Measurements from ENCODE around the gene ARHGAP24. TPM values are rescaled to one million over a fixed set of nuclear protein-coding genes. Genes with fewer than 3 reads are reported as not detected.

ARHGAP24 gene
- total and polyA plus RNA-seq, 2 experiments from 2014 or later: 0.21 to 0.36 TPM

DNA sequence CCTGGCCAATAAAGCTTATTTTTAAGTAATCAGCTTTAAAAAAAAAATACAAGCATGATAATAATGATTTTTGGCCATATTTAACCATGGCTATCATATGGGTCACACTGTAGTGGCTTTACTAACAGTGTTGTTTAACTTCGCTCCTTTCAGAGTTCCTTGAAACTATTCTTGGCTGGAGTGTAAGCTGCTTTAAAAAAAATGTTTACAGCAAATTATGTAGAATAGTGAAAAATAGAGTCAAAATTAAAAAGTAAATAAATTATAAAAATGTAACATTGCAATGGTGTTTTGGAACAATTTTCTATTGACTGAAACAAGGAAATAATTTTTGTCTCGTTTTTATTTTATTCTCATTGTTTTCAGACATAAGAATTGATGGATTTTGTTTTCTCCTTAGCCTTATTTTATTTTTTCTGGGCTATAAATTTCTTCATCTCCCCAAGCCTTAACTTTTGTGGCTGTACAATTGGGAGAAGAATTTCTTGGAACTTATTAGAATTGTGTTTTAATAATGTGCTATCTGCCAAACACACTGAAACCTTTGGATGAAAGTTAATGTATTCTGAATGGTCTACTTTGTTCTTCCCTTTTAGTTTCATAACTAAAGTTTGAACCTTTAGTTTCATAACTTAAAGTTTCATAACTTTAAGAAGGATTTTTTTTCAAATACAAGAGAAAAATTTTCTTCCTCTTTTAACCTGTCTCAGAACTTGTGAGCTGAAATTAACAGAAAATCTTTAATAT, 182.0 kb downstream of the ARHGAP24 start:
- H3K4me3 Mint-ChIP-seq: no peak overlapping the region
- no peaks in the 10 kb centered on the region for H3K9me3 Mint-ChIP-seq
- H3K36me3 Mint-ChIP-seq (ENCODE audit: low read depth): no peaks in the 10 kb centered on the region
- H3K4me1 ChIP-seq (ENCODE audit: insufficient read depth): no peaks in the 10 kb centered on the region
- H3K79me2 ChIP-seq (replicated peaks; ENCODE audit: insufficient read depth): no peaks in the 10 kb centered on the region
- TF ChIP-seq STAT1 (IDR thresholded peaks at IDR 0.05; ENCODE audit: unreplicated experiment): no peak
- TF ChIP-seq ZNF114 (CRISPR knock-in tag; IDR thresholded peaks at IDR 0.05): no peak
- TF ChIP-seq, protein P1, sequence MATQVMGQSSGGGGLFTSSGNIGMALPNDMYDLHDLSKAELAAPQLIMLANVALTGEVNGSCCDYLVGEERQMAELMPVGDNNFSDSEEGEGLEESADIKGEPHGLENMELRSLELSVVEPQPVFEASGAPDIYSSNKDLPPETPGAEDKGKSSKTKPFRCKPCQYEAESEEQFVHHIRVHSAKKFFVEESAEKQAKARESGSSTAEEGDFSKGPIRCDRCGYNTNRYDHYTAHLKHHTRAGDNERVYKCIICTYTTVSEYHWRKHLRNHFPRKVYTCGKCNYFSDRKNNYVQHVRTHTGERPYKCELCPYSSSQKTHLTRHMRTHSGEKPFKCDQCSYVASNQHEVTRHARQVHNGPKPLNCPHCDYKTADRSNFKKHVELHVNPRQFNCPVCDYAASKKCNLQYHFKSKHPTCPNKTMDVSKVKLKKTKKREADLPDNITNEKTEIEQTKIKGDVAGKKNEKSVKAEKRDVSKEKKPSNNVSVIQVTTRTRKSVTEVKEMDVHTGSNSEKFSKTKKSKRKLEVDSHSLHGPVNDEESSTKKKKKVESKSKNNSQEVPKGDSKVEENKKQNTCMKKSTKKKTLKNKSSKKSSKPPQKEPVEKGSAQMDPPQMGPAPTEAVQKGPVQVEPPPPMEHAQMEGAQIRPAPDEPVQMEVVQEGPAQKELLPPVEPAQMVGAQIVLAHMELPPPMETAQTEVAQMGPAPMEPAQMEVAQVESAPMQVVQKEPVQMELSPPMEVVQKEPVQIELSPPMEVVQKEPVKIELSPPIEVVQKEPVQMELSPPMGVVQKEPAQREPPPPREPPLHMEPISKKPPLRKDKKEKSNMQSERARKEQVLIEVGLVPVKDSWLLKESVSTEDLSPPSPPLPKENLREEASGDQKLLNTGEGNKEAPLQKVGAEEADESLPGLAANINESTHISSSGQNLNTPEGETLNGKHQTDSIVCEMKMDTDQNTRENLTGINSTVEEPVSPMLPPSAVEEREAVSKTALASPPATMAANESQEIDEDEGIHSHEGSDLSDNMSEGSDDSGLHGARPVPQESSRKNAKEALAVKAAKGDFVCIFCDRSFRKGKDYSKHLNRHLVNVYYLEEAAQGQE (IDR thresholded peaks at IDR 0.05; ENCODE audit: unreplicated experiment): no peak
- TF ChIP-seq POLR2AphosphoS5 (IDR thresholded peaks at IDR 0.05; ENCODE audit: low read depth): no peak
- TF ChIP-seq, protein P2, sequence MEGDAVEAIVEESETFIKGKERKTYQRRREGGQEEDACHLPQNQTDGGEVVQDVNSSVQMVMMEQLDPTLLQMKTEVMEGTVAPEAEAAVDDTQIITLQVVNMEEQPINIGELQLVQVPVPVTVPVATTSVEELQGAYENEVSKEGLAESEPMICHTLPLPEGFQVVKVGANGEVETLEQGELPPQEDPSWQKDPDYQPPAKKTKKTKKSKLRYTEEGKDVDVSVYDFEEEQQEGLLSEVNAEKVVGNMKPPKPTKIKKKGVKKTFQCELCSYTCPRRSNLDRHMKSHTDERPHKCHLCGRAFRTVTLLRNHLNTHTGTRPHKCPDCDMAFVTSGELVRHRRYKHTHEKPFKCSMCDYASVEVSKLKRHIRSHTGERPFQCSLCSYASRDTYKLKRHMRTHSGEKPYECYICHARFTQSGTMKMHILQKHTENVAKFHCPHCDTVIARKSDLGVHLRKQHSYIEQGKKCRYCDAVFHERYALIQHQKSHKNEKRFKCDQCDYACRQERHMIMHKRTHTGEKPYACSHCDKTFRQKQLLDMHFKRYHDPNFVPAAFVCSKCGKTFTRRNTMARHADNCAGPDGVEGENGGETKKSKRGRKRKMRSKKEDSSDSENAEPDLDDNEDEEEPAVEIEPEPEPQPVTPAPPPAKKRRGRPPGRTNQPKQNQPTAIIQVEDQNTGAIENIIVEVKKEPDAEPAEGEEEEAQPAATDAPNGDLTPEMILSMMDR (conservative IDR thresholded peaks at IDR 0.05; ENCODE audit: low read depth in 2 of 2): no peak
- no peak for TF ChIP-seq CREB1 (CRISPR knock-in tag; IDR thresholded peaks at IDR 0.05; ENCODE audit: low read depth)
- no peak for TF ChIP-seq NANOG (IDR thresholded peaks at IDR 0.05; ENCODE audit: borderline replicate concordance)
- TF ChIP-seq EZH2phosphoT487 (IDR thresholded peaks at IDR 0.05; ENCODE audit: unreplicated experiment): no peak
- TF ChIP-seq, protein P3, sequence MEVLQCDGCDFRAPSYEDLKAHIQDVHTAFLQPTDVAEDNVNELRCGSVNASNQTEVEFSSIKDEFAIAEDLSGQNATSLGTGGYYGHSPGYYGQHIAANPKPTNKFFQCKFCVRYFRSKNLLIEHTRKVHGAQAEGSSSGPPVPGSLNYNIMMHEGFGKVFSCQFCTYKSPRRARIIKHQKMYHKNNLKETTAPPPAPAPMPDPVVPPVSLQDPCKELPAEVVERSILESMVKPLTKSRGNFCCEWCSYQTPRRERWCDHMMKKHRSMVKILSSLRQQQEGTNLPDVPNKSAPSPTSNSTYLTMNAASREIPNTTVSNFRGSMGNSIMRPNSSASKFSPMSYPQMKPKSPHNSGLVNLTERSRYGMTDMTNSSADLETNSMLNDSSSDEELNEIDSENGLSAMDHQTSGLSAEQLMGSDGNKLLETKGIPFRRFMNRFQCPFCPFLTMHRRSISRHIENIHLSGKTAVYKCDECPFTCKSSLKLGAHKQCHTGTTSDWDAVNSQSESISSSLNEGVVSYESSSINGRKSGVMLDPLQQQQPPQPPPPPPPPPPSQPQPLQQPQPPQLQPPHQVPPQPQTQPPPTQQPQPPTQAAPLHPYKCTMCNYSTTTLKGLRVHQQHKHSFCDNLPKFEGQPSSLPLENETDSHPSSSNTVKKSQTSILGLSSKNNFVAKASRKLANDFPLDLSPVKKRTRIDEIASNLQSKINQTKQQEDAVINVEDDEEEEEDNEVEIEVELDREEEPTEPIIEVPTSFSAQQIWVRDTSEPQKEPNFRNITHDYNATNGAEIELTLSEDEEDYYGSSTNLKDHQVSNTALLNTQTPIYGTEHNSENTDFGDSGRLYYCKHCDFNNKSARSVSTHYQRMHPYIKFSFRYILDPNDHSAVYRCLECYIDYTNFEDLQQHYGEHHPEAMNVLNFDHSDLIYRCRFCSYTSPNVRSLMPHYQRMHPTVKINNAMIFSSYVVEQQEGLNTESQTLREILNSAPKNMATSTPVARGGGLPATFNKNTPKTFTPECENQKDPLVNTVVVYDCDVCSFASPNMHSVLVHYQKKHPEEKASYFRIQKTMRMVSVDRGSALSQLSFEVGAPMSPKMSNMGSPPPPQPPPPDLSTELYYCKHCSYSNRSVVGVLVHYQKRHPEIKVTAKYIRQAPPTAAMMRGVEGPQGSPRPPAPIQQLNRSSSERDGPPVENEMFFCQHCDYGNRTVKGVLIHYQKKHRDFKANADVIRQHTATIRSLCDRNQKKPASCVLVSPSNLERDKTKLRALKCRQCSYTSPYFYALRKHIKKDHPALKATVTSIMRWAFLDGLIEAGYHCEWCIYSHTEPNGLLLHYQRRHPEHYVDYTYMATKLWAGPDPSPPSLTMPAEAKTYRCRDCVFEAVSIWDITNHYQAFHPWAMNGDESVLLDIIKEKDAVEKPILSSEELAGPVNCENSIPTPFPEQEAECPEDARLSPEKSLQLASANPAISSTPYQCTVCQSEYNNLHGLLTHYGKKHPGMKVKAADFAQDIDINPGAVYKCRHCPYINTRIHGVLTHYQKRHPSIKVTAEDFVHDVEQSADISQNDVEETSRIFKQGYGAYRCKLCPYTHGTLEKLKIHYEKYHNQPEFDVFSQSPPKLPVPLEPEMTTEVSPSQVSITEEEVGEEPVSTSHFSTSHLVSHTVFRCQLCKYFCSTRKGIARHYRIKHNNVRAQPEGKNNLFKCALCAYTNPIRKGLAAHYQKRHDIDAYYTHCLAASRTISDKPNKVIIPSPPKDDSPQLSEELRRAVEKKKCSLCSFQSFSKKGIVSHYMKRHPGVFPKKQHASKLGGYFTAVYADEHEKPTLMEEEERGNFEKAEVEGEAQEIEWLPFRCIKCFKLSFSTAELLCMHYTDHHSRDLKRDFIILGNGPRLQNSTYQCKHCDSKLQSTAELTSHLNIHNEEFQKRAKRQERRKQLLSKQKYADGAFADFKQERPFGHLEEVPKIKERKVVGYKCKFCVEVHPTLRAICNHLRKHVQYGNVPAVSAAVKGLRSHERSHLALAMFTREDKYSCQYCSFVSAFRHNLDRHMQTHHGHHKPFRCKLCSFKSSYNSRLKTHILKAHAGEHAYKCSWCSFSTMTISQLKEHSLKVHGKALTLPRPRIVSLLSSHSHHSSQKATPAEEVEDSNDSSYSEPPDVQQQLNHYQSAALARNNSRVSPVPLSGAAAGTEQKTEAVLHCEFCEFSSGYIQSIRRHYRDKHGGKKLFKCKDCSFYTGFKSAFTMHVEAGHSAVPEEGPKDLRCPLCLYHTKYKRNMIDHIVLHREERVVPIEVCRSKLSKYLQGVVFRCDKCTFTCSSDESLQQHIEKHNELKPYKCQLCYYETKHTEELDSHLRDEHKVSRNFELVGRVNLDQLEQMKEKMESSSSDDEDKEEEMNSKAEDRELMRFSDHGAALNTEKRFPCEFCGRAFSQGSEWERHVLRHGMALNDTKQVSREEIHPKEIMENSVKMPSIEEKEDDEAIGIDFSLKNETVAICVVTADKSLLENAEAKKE (CRISPR knock-in tag; IDR thresholded peaks at IDR 0.05): no peak
- TF ChIP-seq ZNF331 (CRISPR knock-in tag; IDR thresholded peaks at IDR 0.05; ENCODE audit: low read depth): no peak
- no peak for TF ChIP-seq JUNB (IDR thresholded peaks at IDR 0.05; ENCODE audit: unreplicated experiment)
- TF ChIP-seq, protein P4, sequence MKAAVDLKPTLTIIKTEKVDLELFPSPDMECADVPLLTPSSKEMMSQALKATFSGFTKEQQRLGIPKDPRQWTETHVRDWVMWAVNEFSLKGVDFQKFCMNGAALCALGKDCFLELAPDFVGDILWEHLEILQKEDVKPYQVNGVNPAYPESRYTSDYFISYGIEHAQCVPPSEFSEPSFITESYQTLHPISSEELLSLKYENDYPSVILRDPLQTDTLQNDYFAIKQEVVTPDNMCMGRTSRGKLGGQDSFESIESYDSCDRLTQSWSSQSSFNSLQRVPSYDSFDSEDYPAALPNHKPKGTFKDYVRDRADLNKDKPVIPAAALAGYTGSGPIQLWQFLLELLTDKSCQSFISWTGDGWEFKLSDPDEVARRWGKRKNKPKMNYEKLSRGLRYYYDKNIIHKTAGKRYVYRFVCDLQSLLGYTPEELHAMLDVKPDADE (IDR thresholded peaks at IDR 0.05): no peak
- no peak for TF ChIP-seq EZH2 (IDR thresholded peaks at IDR 0.05; ENCODE audit: low read depth, unreplicated experiment)
- H3K4me2 ChIP-seq: no peak overlapping the region
- no peak overlapping the region for H2AFZ ChIP-seq
- H3K36me3 ChIP-seq (ENCODE audit: insufficient read depth): no peaks in the 10 kb centered on the region
- no peak for DNase-seq (ENCODE audit: low spot score)
- no peak overlapping the region for H3K4me3 ChIP-seq
- H3K4me1 Mint-ChIP-seq: no peaks in the 10 kb centered on the region
- H3K27ac Mint-ChIP-seq: no peak overlapping the region
- no peak overlapping the region for H3K27ac ChIP-seq (ENCODE audit: low read depth)
- H3K27me3 ChIP-seq (ENCODE audit: insufficient read depth): no peaks in the 10 kb centered on the region
- H4K20me1 ChIP-seq (replicated peaks; ENCODE audit: insufficient read depth): no peaks in the 10 kb centered on the region
- no peaks in the 10 kb centered on the region for H3K9me2 ChIP-seq (ENCODE audit: insufficient read depth)
- H3F3A ChIP-seq (replicated peaks; ENCODE audit: low read depth): no peaks in the 10 kb centered on the region
- no peaks in the 10 kb centered on the region for H3K27me3 Mint-ChIP-seq (ENCODE audit: insufficient read depth, low read depth, poor library complexity)
- ATAC-seq: no peak
